ENCODE measurements around the gene ANTXR1.

ANTXR1 gene

GRCh38 chr2:69285379-69285894 lies 272.5 kb downstream of the ANTXR1 start:
- no peak overlapping the region for H3K4me3 ChIP-seq (ENCODE audit: control insufficient read depth in 1 of 7, extremely low read depth in 1 of 7, insufficient read depth in 4 of 7, low read depth in 2 of 7, low read length in 6 of 7)
- no peak overlapping the region for H3K27ac ChIP-seq (ENCODE audit: insufficient read depth in 1 of 2, low read depth in 1 of 2, low read length in 2 of 2, poor library complexity in 1 of 2, severe bottlenecking in 2 of 2)
- no peak for DNase-seq
- 100% methylated on average over 2 of the region's 3 CpGs for WGBS (ENCODE audit: insufficient coverage)
- no peaks in the 10 kb centered on the region for H3K27me3 ChIP-seq (replicated peaks in 2 of 5; ENCODE audit: control insufficient read depth in 4 of 5, insufficient read depth in 5 of 5, low read length in 4 of 5)
- peaks cover 0 to 1% (median 0%) of the 10 kb centered on the region in 4 experiments for H3K4me1 ChIP-seq (ENCODE audit: control extremely low read depth in 1 of 4, control insufficient read depth in 4 of 4, insufficient read depth in 4 of 4, low read length in 3 of 4)
- ChIA-PET CTCF (interaction anchor here (0.8 to 1.2 kb wide), 2 partner anchors 202 to 259 kb away, joined by 3 read pairs; no protein-coding TSS in a partner anchor), POLR2A (no interaction called here)
- no peaks in the 10 kb centered on the region for H3K9me3 ChIP-seq (ENCODE audit: control extremely low read depth in 1 of 5, control insufficient read depth in 4 of 5, insufficient read depth in 2 of 5, low read depth in 1 of 5, low read length in 4 of 5)
- H3K36me3 ChIP-seq (ENCODE audit: control insufficient read depth in 4 of 4, insufficient read depth in 4 of 4, low read length in 3 of 4): no peaks in the 10 kb centered on the region

DNA sequence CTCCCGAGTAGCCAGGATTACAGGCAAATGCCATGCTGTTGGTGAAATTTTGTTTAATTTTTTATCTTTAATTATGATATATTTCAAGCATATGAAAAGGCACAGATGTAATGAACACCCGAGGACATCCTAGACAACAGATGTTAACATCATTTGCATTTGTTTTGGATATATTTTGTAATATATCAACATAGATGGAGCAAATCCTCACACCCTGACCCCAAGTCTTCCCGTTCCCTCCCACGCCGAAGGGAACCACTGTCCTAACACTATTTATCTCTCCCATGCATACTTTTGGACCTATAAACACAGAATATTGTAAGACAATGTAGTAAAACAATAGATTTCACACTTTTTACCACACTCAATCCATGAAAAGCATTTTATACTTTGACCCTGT lies 274.6 kb downstream of the ANTXR1 start:
- no peak overlapping the region for H3K4me3 ChIP-seq (ENCODE audit: control insufficient read depth in 1 of 7, extremely low read depth in 1 of 7, insufficient read depth in 4 of 7, low read depth in 2 of 7, low read length in 6 of 7)
- no peaks in the 10 kb centered on the region for H3K36me3 ChIP-seq (ENCODE audit: control insufficient read depth in 4 of 4, insufficient read depth in 4 of 4, low read length in 3 of 4)
- WGBS (ENCODE audit: insufficient coverage): no CpG with 5 or more reads among the region's 5 CpGs
- H3K4me1 ChIP-seq (ENCODE audit: control extremely low read depth in 1 of 4, control insufficient read depth in 4 of 4, insufficient read depth in 4 of 4, low read length in 3 of 4): peaks cover 0 to 1% (median 0%) of the 10 kb centered on the region in 4 experiments
- ChIA-PET POLR2A (no interaction called here), CTCF (no interaction called here)
- no peak overlapping the region for H3K27ac ChIP-seq (ENCODE audit: insufficient read depth in 1 of 2, low read depth in 1 of 2, low read length in 2 of 2, poor library complexity in 1 of 2, severe bottlenecking in 2 of 2)
- DNase-seq: no peak
- no peaks in the 10 kb centered on the region for H3K9me3 ChIP-seq (ENCODE audit: control extremely low read depth in 1 of 5, control insufficient read depth in 4 of 5, insufficient read depth in 2 of 5, low read depth in 1 of 5, low read length in 4 of 5)
- no peaks in the 10 kb centered on the region for H3K27me3 ChIP-seq (replicated peaks in 2 of 5; ENCODE audit: control insufficient read depth in 4 of 5, insufficient read depth in 5 of 5, low read length in 4 of 5)

- H3K9me3 ChIP-seq (ENCODE audit: control extremely low read depth in 1 of 5, control insufficient read depth in 4 of 5, insufficient read depth in 2 of 5, low read depth in 1 of 5, low read length in 4 of 5): no peaks in the 10 kb centered on the region
- peaks cover 0 to 1% (median 0%) of the 10 kb centered on the region in 4 experiments for H3K4me1 ChIP-seq (ENCODE audit: control extremely low read depth in 1 of 4, control insufficient read depth in 4 of 4, insufficient read depth in 4 of 4, low read length in 3 of 4)
- CTCF ChIA-PET: no interaction called here
- no peak overlapping the region for H3K27ac ChIP-seq (ENCODE audit: insufficient read depth in 1 of 2, low read depth in 1 of 2, low read length in 2 of 2, poor library complexity in 1 of 2, severe bottlenecking in 2 of 2)
- H3K4me3 ChIP-seq (ENCODE audit: control insufficient read depth in 1 of 7, extremely low read depth in 1 of 7, insufficient read depth in 4 of 7, low read depth in 2 of 7, low read length in 6 of 7): no peak overlapping the region
- no peaks in the 10 kb centered on the region for H3K36me3 ChIP-seq (ENCODE audit: control insufficient read depth in 4 of 4, insufficient read depth in 4 of 4, low read length in 3 of 4)
- POLR2A ChIA-PET: no interaction called here
- no CpG with 5 or more reads among the region's 1 CpG for WGBS (ENCODE audit: insufficient coverage)
- no peak for DNase-seq
- H3K27me3 ChIP-seq (replicated peaks in 2 of 5; ENCODE audit: control insufficient read depth in 4 of 5, insufficient read depth in 5 of 5, low read length in 4 of 5): no peaks in the 10 kb centered on the region
Observed at GRCh38 chr2:69288429-69288828, 275.4 kb downstream of the ANTXR1 start.

DNA sequence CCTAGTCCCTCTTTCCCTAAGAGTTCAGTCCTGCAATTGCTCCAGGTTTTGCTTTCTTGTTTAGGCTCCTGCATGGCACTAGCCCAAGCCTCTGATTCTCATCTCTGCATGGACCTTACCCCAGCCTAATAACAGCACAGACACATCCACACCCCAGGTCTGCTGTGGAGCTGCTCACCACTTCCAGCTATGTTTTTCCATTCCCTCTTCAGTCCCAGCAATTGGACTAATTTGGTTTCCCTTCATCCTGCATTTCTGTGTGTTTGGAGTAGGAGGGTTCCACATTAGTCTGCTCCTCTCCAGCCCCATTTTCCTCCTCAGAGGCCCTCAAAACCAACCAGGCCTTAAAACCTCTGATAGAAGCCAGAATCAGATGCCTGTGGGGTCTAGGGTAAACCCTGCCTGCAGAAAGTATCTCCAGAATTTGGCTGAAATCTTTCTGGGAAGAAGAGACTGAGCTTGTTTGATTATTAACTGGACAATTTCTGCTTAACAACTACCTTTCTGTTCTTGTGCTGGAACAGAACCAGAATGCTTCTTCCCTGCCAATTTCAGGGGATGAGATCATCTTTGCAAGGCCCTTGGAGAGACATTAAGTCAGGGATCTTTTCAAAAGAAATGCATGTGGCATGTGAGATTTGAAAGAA lies 278.1 kb downstream of the ANTXR1 start:
- ChIA-PET POLR2A (no interaction called here), CTCF (interaction anchor here (1.6 kb wide), 1 partner anchor 16 kb away, joined by 3 read pairs; no protein-coding TSS in a partner anchor)
- Histone ChIP-seq H3K27me3 (replicated peaks in 2 of 5; ENCODE audit: control insufficient read depth in 4 of 5, insufficient read depth in 5 of 5, low read length in 4 of 5) (no peaks in the 10 kb centered on the region), H3K27ac (ENCODE audit: insufficient read depth in 1 of 2, low read depth in 1 of 2, low read length in 2 of 2, poor library complexity in 1 of 2, severe bottlenecking in 2 of 2) (no peak overlapping the region), H3K4me3 (ENCODE audit: control insufficient read depth in 1 of 7, extremely low read depth in 1 of 7, insufficient read depth in 4 of 7, low read depth in 2 of 7, low read length in 6 of 7) (no peak overlapping the region), H3K9me3 (ENCODE audit: control extremely low read depth in 1 of 5, control insufficient read depth in 4 of 5, insufficient read depth in 2 of 5, low read depth in 1 of 5, low read length in 4 of 5) (no peaks in the 10 kb centered on the region), H3K36me3 (ENCODE audit: control insufficient read depth in 4 of 4, insufficient read depth in 4 of 4, low read length in 3 of 4) (no peaks in the 10 kb centered on the region), H3K4me1 (ENCODE audit: control extremely low read depth in 1 of 4, control insufficient read depth in 4 of 4, insufficient read depth in 4 of 4, low read length in 3 of 4) (no peaks in the 10 kb centered on the region)
- DNase-seq: no peak

DNA sequence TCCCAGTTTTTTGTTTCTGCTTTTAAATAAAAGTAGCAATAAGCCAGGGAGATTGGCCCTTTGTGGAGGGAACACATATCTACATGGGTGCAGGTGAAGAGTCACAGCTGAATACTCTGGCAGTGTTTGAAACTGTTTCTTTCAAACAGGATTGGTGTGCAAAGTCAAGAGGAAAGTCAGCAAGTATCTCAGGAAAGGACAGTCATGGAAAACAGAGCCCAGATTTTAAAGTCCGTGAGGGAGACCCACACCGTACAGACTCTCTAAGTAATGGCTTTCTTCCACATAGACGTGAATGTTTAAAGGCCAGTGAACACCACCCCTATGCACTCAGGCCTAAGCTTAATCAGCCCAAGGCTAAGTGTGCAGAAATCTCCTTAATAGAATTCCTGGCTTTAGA lies 278.7 kb downstream of the ANTXR1 start:
- DNase-seq: no peak
- POLR2A ChIA-PET: no interaction called here
- Histone ChIP-seq H3K27ac (ENCODE audit: insufficient read depth in 1 of 2, low read depth in 1 of 2, low read length in 2 of 2, poor library complexity in 1 of 2, severe bottlenecking in 2 of 2) (no peak overlapping the region), H3K27me3 (replicated peaks in 2 of 5; ENCODE audit: control insufficient read depth in 4 of 5, insufficient read depth in 5 of 5, low read length in 4 of 5) (no peaks in the 10 kb centered on the region), H3K4me1 (ENCODE audit: control extremely low read depth in 1 of 4, control insufficient read depth in 4 of 4, insufficient read depth in 4 of 4, low read length in 3 of 4) (no peaks in the 10 kb centered on the region), H3K36me3 (ENCODE audit: control insufficient read depth in 4 of 4, insufficient read depth in 4 of 4, low read length in 3 of 4) (no peaks in the 10 kb centered on the region), H3K4me3 (ENCODE audit: control insufficient read depth in 1 of 7, extremely low read depth in 1 of 7, insufficient read depth in 4 of 7, low read depth in 2 of 7, low read length in 6 of 7) (no peak overlapping the region), H3K9me3 (ENCODE audit: control extremely low read depth in 1 of 5, control insufficient read depth in 4 of 5, insufficient read depth in 2 of 5, low read depth in 1 of 5, low read length in 4 of 5) (no peaks in the 10 kb centered on the region)
- CTCF ChIA-PET: no interaction called here
- WGBS (ENCODE audit: insufficient coverage): 100% methylated on average over 3 of the region's 3 CpGs

- Histone ChIP-seq H3K4me3 (ENCODE audit: control insufficient read depth in 1 of 7, extremely low read depth in 1 of 7, insufficient read depth in 4 of 7, low read depth in 2 of 7, low read length in 6 of 7) (no peak overlapping the region), H3K4me1 (ENCODE audit: control extremely low read depth in 1 of 4, control insufficient read depth in 4 of 4, insufficient read depth in 4 of 4, low read length in 3 of 4) (no peaks in the 10 kb centered on the region), H3K27ac (ENCODE audit: insufficient read depth in 1 of 2, low read depth in 1 of 2, low read length in 2 of 2, poor library complexity in 1 of 2, severe bottlenecking in 2 of 2) (no peak overlapping the region), H3K36me3 (ENCODE audit: control insufficient read depth in 4 of 4, insufficient read depth in 4 of 4, low read length in 3 of 4) (no peaks in the 10 kb centered on the region), H3K27me3 (replicated peaks in 2 of 5; ENCODE audit: control insufficient read depth in 4 of 5, insufficient read depth in 5 of 5, low read length in 4 of 5) (no peaks in the 10 kb centered on the region), H3K9me3 (ENCODE audit: control extremely low read depth in 1 of 5, control insufficient read depth in 4 of 5, insufficient read depth in 2 of 5, low read depth in 1 of 5, low read length in 4 of 5) (no peaks in the 10 kb centered on the region)
- POLR2A ChIA-PET: no interaction called here
- no peak for DNase-seq
- 100% methylated on average over 2 of the region's 3 CpGs for WGBS (ENCODE audit: insufficient coverage)
- CTCF ChIA-PET: no interaction called here
Observed at GRCh38 chr2:69292256-69292655, 279.3 kb downstream of the ANTXR1 start.

DNA sequence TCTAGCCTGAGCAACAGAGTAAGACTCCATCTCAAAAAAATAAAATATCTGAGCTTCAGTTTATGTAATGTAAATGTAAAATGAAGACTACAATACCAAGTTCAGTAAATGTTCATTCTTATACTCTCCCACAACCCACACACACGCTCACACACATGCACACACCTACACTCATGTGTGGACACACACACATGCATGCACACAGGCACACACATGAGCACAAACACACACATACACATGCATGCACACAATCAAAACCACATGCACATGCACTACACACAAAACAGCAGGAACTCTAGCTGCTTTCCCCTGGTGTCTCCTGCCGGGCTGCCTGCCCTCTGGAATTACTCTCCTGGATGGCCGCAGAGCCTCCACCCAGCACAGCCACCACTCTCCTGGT lies 283.4 kb downstream of the ANTXR1 start:
- CTCF ChIA-PET: no interaction called here
- Histone ChIP-seq H3K4me3 (ENCODE audit: control insufficient read depth in 1 of 7, extremely low read depth in 1 of 7, insufficient read depth in 4 of 7, low read depth in 2 of 7, low read length in 6 of 7) (no peak overlapping the region), H3K27me3 (replicated peaks in 2 of 5; ENCODE audit: control insufficient read depth in 4 of 5, insufficient read depth in 5 of 5, low read length in 4 of 5) (no peaks in the 10 kb centered on the region), H3K9me3 (ENCODE audit: control extremely low read depth in 1 of 5, control insufficient read depth in 4 of 5, insufficient read depth in 2 of 5, low read depth in 1 of 5, low read length in 4 of 5) (no peaks in the 10 kb centered on the region), H3K36me3 (ENCODE audit: control insufficient read depth in 4 of 4, insufficient read depth in 4 of 4, low read length in 3 of 4) (no peaks in the 10 kb centered on the region), H3K4me1 (ENCODE audit: control extremely low read depth in 1 of 4, control insufficient read depth in 4 of 4, insufficient read depth in 4 of 4, low read length in 3 of 4) (no peaks in the 10 kb centered on the region), H3K27ac (ENCODE audit: insufficient read depth in 1 of 2, low read depth in 1 of 2, low read length in 2 of 2, poor library complexity in 1 of 2, severe bottlenecking in 2 of 2) (no peak overlapping the region)
- no peak for DNase-seq
- 93% methylated on average over 3 of the region's 3 CpGs for WGBS (ENCODE audit: insufficient coverage)
- POLR2A ChIA-PET: no interaction called here

All from common myeloid progenitor, CD34-positive (primary cell).